Brain microvascular endothelial cell (primary cell): ENCODE data around the gene KRTAP4-5.
"Not testable (repeated sequence)": the region's sequence is repeated elsewhere in the genome, so short reads cannot be mapped to it uniquely, and the experiment has no call there.

ENCODE experiments used
- DNase-seq: peaks from one replicate; pipeline ENCODE4 v3.0.0-alpha.2; 2020
- H3K27ac ChIP-seq: fragments of 250-450 bp; sonication (Bioruptor Pico); 2 replicates; pipeline ENCODE4 v1.5.1; 2020; ENCODE audit warnings: mild to moderate bottlenecking, moderate library complexity
- H3K27me3 ChIP-seq: fragments of 250-450 bp; sonication (Bioruptor Pico); replicated peaks from 2 replicates; pipeline ENCODE4 v1.5.1; 2020; ENCODE audit warnings: mild to moderate bottlenecking
- H3K36me3 ChIP-seq: fragments of 250-450 bp; sonication (Bioruptor Pico); replicated peaks from 2 replicates; pipeline ENCODE4 v1.5.1; 2020; ENCODE audit warnings: mild to moderate bottlenecking
- H3K4me3 ChIP-seq: 2 replicates; pipeline ENCODE4 v1.5.1; 2011; ENCODE audit warnings: low read depth, mild to moderate bottlenecking, control low read depth, low read length, moderate library complexity
- CTCF ChIP-seq: IDR thresholded peaks from 2 replicates; pipeline ENCODE4 v1.5.1; 2011; ENCODE audit warnings: low read depth, mild to moderate bottlenecking, moderate library complexity, low read length, control low read depth, inconsistent platforms; ENCODE audit errors: missing control alignments
- in situ Hi-C: cut with HindIII; loops from 2 replicates; pipeline ENCODE4 v1.10.0; 2017; ENCODE audit warnings: low sequenced_read_pairs, low pct_ligation_motif_present

The KRTAP4-5 gene

GRCh38 chr17:41153856-41154255, 4.2 kb upstream of the KRTAP4-5 start:
- DNase-seq, result no peak
- in situ Hi-C loops, result no loop called here
- H3K27me3 ChIP-seq, result no peaks in the 10 kb centered on the region

GRCh38 chr17:41151525-41151924, 1.9 kb upstream of the KRTAP4-5 start:
- in situ Hi-C loops, result no loop called here
- Histone ChIP-seq H3K27me3 (no peaks in the 10 kb centered on the region), H3K4me3 (no peak overlapping the region), H3K36me3 (no peaks in the 10 kb centered on the region), H3K27ac (no peak overlapping the region)
- TF ChIP-seq CTCF, result no peak
- no peak for DNase-seq

More at GRCh38 chr17:41153856-41154255, 4.2 kb upstream of the KRTAP4-5 start:
- H3K4me3 ChIP-seq, result no peak overlapping the region
- no peaks in the 10 kb centered on the region for H3K36me3 ChIP-seq
- no peak overlapping the region for H3K27ac ChIP-seq
- TF ChIP-seq CTCF, result no peak

GRCh38 chr17:41150026-41150425, 401 bp upstream of the KRTAP4-5 start:
- in situ Hi-C loops, result no loop called here
- Histone ChIP-seq H3K27ac (no peak overlapping the region), H3K27me3 (no peaks in the 10 kb centered on the region), H3K36me3 (no peaks in the 10 kb centered on the region), H3K4me3 (no peak overlapping the region)
- DNase-seq, result no peak
- TF ChIP-seq CTCF, result no peak

- H3K36me3 ChIP-seq, DNase-seq, in situ Hi-C loops, H3K4me3 ChIP-seq, H3K27me3 ChIP-seq, H3K27ac ChIP-seq: not testable (repeated sequence)
Measured at GRCh38 chr17:41148971-41149651, 514 bp downstream of the KRTAP4-5 start.

GRCh38 chr17:41147531-41148204, 2.0 kb downstream of the KRTAP4-5 start:
- DNase-seq, result no peak
- Histone ChIP-seq H3K4me3 (no peak overlapping the region), H3K36me3 (no peaks in the 10 kb centered on the region), H3K27me3 (no peaks in the 10 kb centered on the region), H3K27ac (no peak overlapping the region)
- TF ChIP-seq CTCF, result no peak
- in situ Hi-C loops, result no loop called here

- Histone ChIP-seq H3K27me3 (no peaks in the 10 kb centered on the region), H3K36me3 (no peaks in the 10 kb centered on the region), H3K27ac (no peak overlapping the region), H3K4me3 (no peak overlapping the region)
- no peak for TF ChIP-seq CTCF
- in situ Hi-C loops, result no loop called here
- no peak for DNase-seq
Measured at GRCh38 chr17:41145261-41145660, 4.4 kb downstream of the KRTAP4-5 start.
